ENCODE results near the gene PLA2G4F. TPM values are rescaled to one million over a fixed set of nuclear protein-coding genes. Genes with fewer than 3 reads are reported as not detected.

Gene PLA2G4F, protein sequence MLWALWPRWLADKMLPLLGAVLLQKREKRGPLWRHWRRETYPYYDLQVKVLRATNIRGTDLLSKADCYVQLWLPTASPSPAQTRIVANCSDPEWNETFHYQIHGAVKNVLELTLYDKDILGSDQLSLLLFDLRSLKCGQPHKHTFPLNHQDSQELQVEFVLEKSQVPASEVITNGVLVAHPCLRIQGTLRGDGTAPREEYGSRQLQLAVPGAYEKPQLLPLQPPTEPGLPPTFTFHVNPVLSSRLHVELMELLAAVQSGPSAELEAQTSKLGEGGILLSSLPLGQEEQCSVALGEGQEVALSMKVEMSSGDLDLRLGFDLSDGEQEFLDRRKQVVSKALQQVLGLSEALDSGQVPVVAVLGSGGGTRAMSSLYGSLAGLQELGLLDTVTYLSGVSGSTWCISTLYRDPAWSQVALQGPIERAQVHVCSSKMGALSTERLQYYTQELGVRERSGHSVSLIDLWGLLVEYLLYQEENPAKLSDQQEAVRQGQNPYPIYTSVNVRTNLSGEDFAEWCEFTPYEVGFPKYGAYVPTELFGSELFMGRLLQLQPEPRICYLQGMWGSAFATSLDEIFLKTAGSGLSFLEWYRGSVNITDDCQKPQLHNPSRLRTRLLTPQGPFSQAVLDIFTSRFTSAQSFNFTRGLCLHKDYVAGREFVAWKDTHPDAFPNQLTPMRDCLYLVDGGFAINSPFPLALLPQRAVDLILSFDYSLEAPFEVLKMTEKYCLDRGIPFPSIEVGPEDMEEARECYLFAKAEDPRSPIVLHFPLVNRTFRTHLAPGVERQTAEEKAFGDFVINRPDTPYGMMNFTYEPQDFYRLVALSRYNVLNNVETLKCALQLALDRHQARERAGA
- total RNA-seq = 1.6 and 10.2 TPM in 2 replicates

DNA sequence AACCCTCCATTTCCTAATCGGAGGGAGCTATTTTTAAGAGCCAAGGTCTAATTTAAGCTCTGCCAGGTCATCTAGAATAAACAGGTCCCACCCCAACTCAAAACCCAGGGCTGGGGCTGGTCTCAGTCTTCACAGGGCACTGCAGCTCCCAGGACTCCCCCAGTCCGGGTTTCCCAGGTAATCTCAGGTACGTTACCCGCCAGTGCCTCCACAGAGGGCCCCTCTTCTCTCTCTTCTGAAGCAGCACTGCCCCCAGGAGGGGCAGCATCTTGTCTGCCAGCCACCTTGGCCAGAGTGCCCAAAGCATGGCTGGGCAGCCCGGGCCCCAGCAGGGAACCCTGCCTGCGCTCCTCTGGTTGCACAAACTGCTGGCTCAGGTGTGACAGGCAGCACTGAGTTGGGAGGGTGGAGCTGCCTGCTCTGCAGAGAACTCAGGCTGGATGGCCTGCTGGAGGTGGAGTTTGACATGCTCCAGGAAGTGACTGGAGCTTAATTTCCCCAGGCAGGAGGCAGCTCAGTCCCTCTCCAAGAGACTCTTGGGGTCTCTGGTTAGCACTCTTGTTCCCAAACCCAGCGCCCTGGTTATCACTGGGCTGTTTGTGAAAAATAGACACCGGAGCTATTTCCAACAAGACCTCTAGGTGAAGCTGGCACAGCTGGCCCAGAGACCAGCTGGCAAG, at the start of gene PLA2G4F:
PLA2G4F (minus strand) TSS at position 394 of the 680 bp plus-strand sequence; CDS start at position 307, 87 bp downstream.
- Histone ChIP-seq H3K36me3 (ENCODE audit: control insufficient read depth, insufficient read depth, low read length) (peaks cover 5% of the 10 kb centered on the region), H3K4me3 (ENCODE audit: low read depth, low read length) (peak within 1 kb of the TSS; percentile 43), H3K27me3 (ENCODE audit: control insufficient read depth, insufficient read depth, low read length) (no peaks in the 10 kb centered on the region)
- FAIRE-seq (peak; percentile 68), DNase-seq (ENCODE audit: low read depth) (peak; percentile 71)
- TF ChIP-seq, protein P1, sequence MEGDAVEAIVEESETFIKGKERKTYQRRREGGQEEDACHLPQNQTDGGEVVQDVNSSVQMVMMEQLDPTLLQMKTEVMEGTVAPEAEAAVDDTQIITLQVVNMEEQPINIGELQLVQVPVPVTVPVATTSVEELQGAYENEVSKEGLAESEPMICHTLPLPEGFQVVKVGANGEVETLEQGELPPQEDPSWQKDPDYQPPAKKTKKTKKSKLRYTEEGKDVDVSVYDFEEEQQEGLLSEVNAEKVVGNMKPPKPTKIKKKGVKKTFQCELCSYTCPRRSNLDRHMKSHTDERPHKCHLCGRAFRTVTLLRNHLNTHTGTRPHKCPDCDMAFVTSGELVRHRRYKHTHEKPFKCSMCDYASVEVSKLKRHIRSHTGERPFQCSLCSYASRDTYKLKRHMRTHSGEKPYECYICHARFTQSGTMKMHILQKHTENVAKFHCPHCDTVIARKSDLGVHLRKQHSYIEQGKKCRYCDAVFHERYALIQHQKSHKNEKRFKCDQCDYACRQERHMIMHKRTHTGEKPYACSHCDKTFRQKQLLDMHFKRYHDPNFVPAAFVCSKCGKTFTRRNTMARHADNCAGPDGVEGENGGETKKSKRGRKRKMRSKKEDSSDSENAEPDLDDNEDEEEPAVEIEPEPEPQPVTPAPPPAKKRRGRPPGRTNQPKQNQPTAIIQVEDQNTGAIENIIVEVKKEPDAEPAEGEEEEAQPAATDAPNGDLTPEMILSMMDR (IDR thresholded peaks at IDR 0.05; ENCODE audit: insufficient read depth, low read length, severe bottlenecking) = peak; percentile 24

DNA sequence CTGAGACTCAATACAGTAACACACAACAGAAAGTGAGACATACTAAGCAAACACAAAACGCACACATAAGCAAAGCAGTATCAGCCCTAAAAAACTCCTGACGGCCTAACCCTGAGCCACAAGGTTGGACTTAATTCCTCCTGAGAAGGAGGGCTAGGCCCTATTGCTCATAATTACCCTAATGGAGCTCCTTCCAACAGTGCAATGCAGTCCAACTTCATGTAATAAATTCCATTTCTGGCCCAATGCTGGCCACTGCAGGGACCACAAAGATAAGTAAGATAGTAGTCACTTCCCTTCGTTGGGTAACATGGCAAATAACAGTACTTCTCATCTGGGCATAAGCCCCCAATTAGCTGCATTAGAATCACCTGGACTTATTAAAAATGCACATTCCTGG, 47.5 kb upstream of the PLA2G4F start:
- Histone ChIP-seq H3K27me3 (ENCODE audit: control insufficient read depth, insufficient read depth, low read length) (no peaks in the 10 kb centered on the region), H3K4me3 (ENCODE audit: low read depth, low read length) (no peak overlapping the region), H3K36me3 (ENCODE audit: control insufficient read depth, insufficient read depth, low read length) (no peaks in the 10 kb centered on the region)
- DNase-seq (ENCODE audit: low read depth) (no peak), FAIRE-seq (no peak)
- TF ChIP-seq, protein P1 (IDR thresholded peaks at IDR 0.05; ENCODE audit: insufficient read depth, low read length, severe bottlenecking) = no peak

DNA sequence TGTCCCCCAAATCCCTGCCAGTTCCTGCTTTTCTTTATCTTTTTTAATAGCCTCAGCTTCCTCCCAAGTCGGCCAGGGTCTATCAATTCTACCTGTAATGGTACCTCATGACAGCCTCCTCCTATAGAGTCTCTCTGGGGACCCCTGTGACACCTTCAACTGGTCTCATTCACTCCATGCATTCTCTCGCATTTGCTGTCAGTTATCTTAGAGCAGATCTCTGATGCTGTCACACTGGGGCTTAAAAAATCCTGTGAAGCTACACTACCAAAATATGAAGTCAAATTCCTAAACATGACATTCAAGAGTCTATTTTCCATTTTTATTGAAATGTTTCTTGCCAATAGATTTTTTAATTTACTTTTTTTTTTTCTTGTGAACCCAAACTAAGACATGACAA, 46.2 kb upstream of the PLA2G4F start:
- TF ChIP-seq, protein P1 (IDR thresholded peaks at IDR 0.05; ENCODE audit: insufficient read depth, low read length, severe bottlenecking) = no peak
- FAIRE-seq (no peak), DNase-seq (ENCODE audit: low read depth) (no peak)
- Histone ChIP-seq H3K4me3 (ENCODE audit: low read depth, low read length) (no peak overlapping the region), H3K36me3 (ENCODE audit: control insufficient read depth, insufficient read depth, low read length) (no peaks in the 10 kb centered on the region), H3K27me3 (ENCODE audit: control insufficient read depth, insufficient read depth, low read length) (no peaks in the 10 kb centered on the region)

DNA sequence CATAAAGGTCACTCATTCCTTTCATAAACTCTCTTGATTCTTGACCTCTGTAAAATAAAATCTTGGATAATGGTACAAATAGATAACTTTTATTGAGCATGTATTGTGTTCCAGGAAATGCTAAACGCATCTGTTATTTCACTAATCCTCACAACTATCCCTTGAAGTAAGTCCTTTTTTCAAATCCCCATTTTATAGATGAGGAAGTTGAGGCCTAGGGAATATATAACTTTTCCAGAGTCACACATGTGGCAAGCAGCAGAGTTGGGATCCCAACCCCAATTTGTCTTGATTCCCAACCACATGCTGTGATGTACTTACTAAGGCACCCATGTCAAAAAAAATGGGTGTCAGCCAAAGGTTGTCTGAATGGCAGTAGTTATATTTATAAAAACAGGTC, 45.4 kb upstream of the PLA2G4F start:
- H3K36me3 ChIP-seq (ENCODE audit: control insufficient read depth, insufficient read depth, low read length) = no peaks in the 10 kb centered on the region
- DNase-seq (ENCODE audit: low read depth) = no peak
- TF ChIP-seq, protein P1 (IDR thresholded peaks at IDR 0.05; ENCODE audit: insufficient read depth, low read length, severe bottlenecking) = no peak
- no peaks in the 10 kb centered on the region for H3K27me3 ChIP-seq (ENCODE audit: control insufficient read depth, insufficient read depth, low read length)
- FAIRE-seq = no peak
- no peak overlapping the region for H3K4me3 ChIP-seq (ENCODE audit: low read depth, low read length)

DNA sequence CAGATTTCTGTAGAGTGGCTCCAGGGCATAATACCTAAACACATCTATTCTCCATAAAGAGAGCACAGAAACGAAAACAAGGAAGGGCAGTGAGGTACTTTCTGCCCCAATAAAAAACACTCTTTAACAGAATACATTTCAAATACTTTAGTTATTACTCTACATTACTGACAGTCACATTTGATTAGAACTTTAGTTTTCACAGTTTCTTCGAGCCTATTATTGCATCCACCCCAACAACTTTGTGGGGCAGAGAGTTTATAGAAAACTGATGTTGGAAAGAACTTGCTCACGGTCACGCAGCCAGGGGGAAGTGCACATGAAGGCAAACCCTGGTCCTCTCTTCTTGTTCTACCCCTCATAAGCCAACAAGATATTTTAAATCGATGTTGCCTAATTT, 42.7 kb upstream of the PLA2G4F start:
- H3K27me3 ChIP-seq (ENCODE audit: control insufficient read depth, insufficient read depth, low read length) = no peaks in the 10 kb centered on the region
- no peaks in the 10 kb centered on the region for H3K36me3 ChIP-seq (ENCODE audit: control insufficient read depth, insufficient read depth, low read length)
- DNase-seq (ENCODE audit: low read depth) (no peak), FAIRE-seq (no peak)
- H3K4me3 ChIP-seq (ENCODE audit: low read depth, low read length) = no peak overlapping the region
- TF ChIP-seq, protein P1 (IDR thresholded peaks at IDR 0.05; ENCODE audit: insufficient read depth, low read length, severe bottlenecking) = no peak

Data from bronchial epithelial cell (primary cell).